Naive B cell (primary cell): Measurements from ENCODE around the gene PDGFB. TPM values are rescaled to one million over a fixed set of nuclear protein-coding genes. Genes with fewer than 3 reads are reported as not detected.
"Not testable (repeated sequence)": the region's sequence is repeated elsewhere in the genome, so short reads cannot be mapped to it uniquely, and the experiment has no call there.

Experiments
- ATAC-seq, 2 donors: fragments of 150-1000 bp; cut with Tn5 transposase; 2 replicates each; pipeline ENCODE4 v1.10.0; 2021; ENCODE audit warnings: low read depth in 2 of 2, mild to moderate bottlenecking in 2 of 2, moderate library complexity in 2 of 2
- DNase-seq: peaks from one replicate; pipeline ENCODE4 v3.0.0; 2022
- H3K27ac Mint-ChIP-seq, 6 donors: one replicate each; pipeline ENCODE4 v1.8.0; 2020 to 2022; ENCODE audit warnings: mild to moderate bottlenecking in 6 of 6, mixed read lengths in 6 of 6, moderate library complexity in 5 of 6, inconsistent platforms in 2 of 6
- H3K27me3 Mint-ChIP-seq, 3 donors: one replicate each; pipeline ENCODE4 v1.8.0; 2021 to 2022; ENCODE audit warnings: mixed read lengths in 3 of 3, mild to moderate bottlenecking in 1 of 3
- H3K36me3 Mint-ChIP-seq, 2 donors: one replicate each; pipeline ENCODE4 v1.8.0; 2020 to 2022; ENCODE audit warnings: mixed read lengths in 2 of 2, inconsistent platforms in 1 of 2, mild to moderate bottlenecking in 1 of 2
- H3K4me1 Mint-ChIP-seq, 3 donors: one replicate each; pipeline ENCODE4 v1.8.0; 2020 to 2022; ENCODE audit warnings: mixed read lengths in 3 of 3, inconsistent platforms in 1 of 3, mild to moderate bottlenecking in 1 of 3, moderate library complexity in 1 of 3
- H3K4me3 Mint-ChIP-seq, 8 donors: one replicate each; pipeline ENCODE4 v1.8.0; 2020 to 2022; ENCODE audit warnings: mild to moderate bottlenecking in 8 of 8, mixed read lengths in 8 of 8, moderate library complexity in 8 of 8, inconsistent platforms in 2 of 8
- H3K9me3 Mint-ChIP-seq, 7 donors: one replicate each; pipeline ENCODE4 v1.8.0; 2020 to 2022; ENCODE audit warnings: mixed read lengths in 7 of 7, mild to moderate bottlenecking in 5 of 7, inconsistent platforms in 2 of 7, moderate library complexity in 1 of 7
- polyA plus RNA-seq, 6 donors: library from polyadenylated mRNA; unstranded; fragments of 300-500 nt; fragmentation: Illumina TruSeq; gene quantifications; one replicate each; pipeline ENCODE4 v1.2.3, GENCODE V29; 2021; ENCODE audit warnings: low read depth in 6 of 6

PDGFB gene
- polyA plus RNA-seq, 6 donors from 2014 or later, result not detected

DNA sequence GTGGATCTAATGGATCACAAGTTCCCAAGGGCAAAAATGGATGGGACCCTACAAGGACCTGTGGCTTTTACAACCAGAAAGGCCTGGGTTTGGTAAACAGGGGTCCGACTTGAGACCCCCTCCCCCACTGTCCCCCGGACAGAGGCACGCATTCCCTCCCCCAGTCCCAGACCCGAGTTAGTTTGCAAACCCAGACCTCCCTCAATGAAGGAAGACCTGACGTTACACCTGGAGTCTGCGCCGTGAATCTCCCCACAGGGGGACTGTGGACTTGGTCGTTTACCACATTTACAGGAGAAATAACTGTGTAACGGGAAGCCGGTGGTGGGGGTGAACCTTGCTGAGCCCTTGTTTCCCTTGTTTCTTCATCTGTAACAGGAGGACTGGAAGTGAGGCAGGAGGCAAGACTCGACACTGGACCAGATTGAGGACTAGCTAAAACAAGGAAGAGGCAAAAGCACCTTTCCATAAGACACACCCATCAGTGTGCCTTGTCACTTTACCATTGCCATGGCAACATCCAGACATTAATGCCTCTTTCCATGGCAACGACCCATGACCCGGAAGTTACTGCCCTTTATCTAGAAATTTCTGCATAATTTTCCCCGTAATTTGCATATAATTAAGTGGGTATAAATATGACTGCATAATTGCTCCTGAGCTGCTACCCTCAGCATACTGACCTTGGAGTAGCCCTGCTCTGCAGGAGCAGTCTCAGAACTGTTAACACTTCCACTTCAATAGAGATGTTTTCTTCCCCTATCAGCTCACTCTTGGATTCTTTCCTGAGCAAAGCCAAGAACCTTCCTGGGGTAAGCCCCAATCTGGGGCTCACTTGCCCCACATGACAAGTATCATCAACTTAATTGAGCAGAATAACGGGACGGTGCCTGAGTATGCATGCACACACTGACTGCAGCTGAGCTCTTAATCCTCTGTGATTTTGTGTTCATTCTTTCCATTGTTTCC lies 25.4 kb downstream of the PDGFB start:
- no peak for DNase-seq
- peaks cover 0 to 8% of the 10 kb centered on the region in 2 donors for H3K36me3 Mint-ChIP-seq
- ATAC-seq, result no peak

DNA sequence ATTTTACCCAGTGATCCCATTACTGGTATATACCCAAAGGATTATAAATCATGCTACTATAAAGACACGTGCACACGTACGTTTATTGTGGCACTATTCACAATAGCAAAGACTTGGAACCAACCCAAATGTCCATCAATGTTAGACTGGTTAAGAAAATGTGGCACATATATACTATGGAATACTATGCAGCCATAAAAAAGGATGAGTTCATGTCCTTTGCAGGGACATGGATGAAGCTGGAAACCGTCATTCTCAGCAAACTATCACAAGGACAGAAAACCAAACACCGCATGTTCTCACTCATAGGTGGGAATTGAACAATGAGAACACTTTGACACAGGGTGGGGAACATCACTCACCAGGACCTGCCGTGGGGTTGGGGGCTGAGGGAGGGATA lies 26.4 kb downstream of the PDGFB start:
- H3K27me3 Mint-ChIP-seq, result peaks cover 59 to 74% (median 60%) of the 10 kb centered on the region in 3 donors
- not testable (repeated sequence) for ATAC-seq, H3K4me3 Mint-ChIP-seq, H3K36me3 Mint-ChIP-seq, DNase-seq, H3K27ac Mint-ChIP-seq
- peaks cover 4 to 12% (median 8%) of the 10 kb centered on the region in 7 donors for H3K9me3 Mint-ChIP-seq
- H3K4me1 Mint-ChIP-seq, result peaks cover 0 to 14% (median 4%) of the 10 kb centered on the region in 3 donors

More for the DNA sequence above, 25.4 kb downstream of the PDGFB start:
- no peak overlapping the region for H3K4me3 Mint-ChIP-seq
- peaks cover 0 to 18% (median 7%) of the 10 kb centered on the region in 3 donors for H3K4me1 Mint-ChIP-seq
- no peak overlapping the region for H3K27ac Mint-ChIP-seq
- peaks cover 4 to 12% (median 8%) of the 10 kb centered on the region in 7 donors for H3K9me3 Mint-ChIP-seq
- peaks cover 52 to 76% (median 62%) of the 10 kb centered on the region in 3 donors for H3K27me3 Mint-ChIP-seq

DNA sequence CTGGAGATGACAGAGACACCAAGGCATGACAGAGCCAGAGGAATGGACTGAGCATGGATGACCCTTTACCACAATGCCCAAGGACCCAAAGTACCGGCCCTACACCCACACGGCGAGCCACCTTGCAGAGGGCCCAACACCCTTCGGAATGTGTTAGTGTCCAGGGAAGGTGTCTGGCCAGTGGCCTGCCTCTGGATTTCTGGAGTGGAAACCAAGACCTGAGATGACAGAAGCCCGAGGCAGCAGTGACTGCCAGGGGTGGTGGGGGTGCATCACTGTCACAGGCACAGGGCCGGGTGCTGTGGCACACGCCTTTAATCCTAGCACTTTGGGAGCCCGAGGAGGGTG lies 28.7 kb downstream of the PDGFB start:
- Mint-ChIP-seq H3K4me1 (peaks cover 0 to 9% (median 3%) of the 10 kb centered on the region in 3 donors), H3K27me3 (peaks cover 49 to 64% (median 54%) of the 10 kb centered on the region in 3 donors), H3K4me3 (no peak overlapping the region), H3K27ac (no peak overlapping the region), H3K9me3 (peaks cover 4 to 12% (median 7%) of the 10 kb centered on the region in 7 donors), H3K36me3 (peaks cover 4 to 8% of the 10 kb centered on the region in 2 donors)
- DNase-seq (no peak), ATAC-seq (no peak)

DNA sequence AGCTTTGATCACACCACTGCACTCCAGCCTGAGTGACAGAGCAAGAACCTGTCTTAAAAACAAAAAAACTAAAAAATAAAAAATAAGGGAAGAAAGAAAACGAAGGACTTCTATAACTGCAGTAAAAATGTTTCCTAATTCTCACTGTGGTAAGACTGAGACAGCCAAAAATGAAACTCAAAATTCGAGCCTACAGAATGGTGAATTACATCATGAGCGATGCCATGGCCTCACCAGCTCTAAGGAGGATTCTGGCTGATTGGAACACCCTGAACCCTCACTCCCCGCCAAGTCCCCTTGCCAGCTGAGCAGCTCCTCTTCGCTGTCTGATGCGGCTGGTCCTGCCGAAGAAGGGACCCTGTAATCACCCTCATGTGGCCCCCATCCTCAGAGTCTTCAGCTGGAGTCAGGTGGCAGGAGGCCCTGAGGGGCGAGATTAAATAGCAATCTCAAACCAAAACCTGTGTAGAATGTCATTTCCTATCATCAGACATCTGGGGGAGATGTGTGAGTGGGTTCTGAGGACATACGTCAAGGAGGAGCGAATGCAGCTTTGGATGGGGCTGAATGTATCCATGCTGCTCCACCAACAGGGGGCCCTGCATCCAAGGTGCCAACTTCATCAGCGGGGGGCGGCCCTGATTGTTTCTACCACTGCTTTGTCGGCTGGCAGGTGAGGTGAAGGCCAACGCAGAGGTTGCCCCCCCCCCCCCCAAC lies 29.2 kb downstream of the PDGFB start:
- DNase-seq (no peak), ATAC-seq (peak in 1 of 2 donors; percentile 28)
- peaks cover 0 to 9% (median 0%) of the 10 kb centered on the region in 3 donors for H3K4me1 Mint-ChIP-seq
- peaks cover 46 to 63% (median 49%) of the 10 kb centered on the region in 3 donors for H3K27me3 Mint-ChIP-seq
- H3K9me3 Mint-ChIP-seq, result peaks cover 3 to 12% (median 6%) of the 10 kb centered on the region in 7 donors
- no peak overlapping the region for H3K27ac Mint-ChIP-seq
- H3K4me3 Mint-ChIP-seq, result peak overlapping the region in 1 of 8 donors; percentile 42
- H3K36me3 Mint-ChIP-seq, result peaks cover 4 to 8% of the 10 kb centered on the region in 2 donors

DNA sequence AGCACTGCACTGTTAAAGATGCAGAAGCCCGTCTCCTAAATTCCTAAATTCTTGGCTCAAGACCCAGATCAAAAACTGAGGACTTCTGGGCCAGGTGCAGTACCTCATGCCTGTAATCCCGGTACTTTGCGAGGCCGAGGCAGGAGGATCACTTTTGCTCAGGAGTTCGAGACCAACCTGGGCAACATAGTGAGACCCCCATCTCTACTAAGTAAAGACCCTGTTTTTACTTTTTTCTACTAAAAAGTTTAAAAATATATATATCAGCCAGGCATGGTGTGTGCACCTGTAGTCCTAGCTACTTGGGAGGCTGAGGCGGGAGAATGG lies 29.7 kb downstream of the PDGFB start:
- no peak for DNase-seq
- H3K4me1 Mint-ChIP-seq, result peaks cover 0 to 7% (median 0%) of the 10 kb centered on the region in 3 donors
- H3K9me3 Mint-ChIP-seq, result peaks cover 2 to 12% (median 4%) of the 10 kb centered on the region in 7 donors
- H3K27ac Mint-ChIP-seq, result no peak overlapping the region
- H3K36me3 Mint-ChIP-seq, result peaks cover 3 to 4% of the 10 kb centered on the region in 2 donors
- no peak for ATAC-seq
- H3K27me3 Mint-ChIP-seq, result peaks cover 43 to 58% (median 45%) of the 10 kb centered on the region in 3 donors
- H3K4me3 Mint-ChIP-seq, result no peak overlapping the region

DNA sequence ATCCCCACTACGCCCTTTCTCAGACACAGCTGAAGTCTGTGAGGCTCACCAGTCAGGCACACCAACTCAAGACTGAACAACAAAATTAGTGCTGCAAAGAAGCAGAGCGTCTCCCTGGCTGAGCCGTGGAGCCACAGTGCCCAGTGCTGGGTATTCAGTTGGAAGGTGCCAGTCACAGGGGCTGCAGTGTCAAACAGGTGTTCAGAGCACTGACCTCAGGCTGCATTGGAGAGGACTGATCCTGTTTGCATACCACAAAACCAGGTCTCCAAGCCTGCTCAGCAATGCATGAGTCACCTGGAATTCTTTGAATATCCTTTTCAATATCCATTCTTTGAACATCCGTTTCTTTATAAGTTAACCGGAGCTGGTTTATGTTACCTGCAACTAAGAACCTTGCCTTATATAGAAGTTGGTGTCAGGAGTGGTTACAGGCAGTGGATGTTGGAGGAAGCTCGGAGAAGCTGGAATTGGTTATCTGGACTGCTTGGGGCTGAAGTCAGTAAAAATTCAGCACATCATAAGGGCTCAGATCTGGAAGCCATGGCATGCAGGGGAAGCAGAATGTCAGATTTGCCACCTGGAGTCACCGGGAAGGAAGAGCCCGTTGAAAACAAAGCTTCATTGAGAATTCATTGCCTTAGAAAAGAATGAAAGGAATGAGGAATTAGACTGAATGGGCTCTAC lies 30.3 kb downstream of the PDGFB start:
- Mint-ChIP-seq H3K27me3 (peaks cover 38 to 55% (median 40%) of the 10 kb centered on the region in 3 donors), H3K9me3 (peaks cover 0 to 8% (median 4%) of the 10 kb centered on the region in 7 donors), H3K36me3 (peaks cover 0 to 4% of the 10 kb centered on the region in 2 donors), H3K27ac (no peak overlapping the region), H3K4me1 (peaks cover 0 to 6% (median 0%) of the 10 kb centered on the region in 3 donors), H3K4me3 (no peak overlapping the region)
- ATAC-seq (no peak), DNase-seq (no peak)

DNA sequence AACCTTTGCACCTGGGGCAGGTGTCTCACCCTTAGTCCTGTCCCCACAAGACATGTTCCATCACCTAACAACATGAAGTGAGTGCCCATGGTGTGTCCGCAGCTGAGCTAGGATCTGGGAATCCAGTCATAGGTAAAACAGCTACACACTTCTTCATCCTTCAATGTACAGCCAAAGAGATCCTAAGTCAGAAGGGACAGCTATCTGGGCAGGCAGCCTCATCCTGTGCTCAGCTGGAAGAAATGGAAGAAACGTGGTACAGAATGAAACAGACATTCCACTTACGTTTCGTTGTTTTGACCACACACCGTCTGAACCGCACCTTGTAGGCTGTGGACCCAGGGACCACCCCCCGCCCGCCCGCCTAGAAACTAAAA lies 30.8 kb downstream of the PDGFB start:
- peaks cover 0 to 4% of the 10 kb centered on the region in 2 donors for H3K36me3 Mint-ChIP-seq
- no peak overlapping the region for H3K4me3 Mint-ChIP-seq
- H3K9me3 Mint-ChIP-seq, result peaks cover 0 to 7% (median 4%) of the 10 kb centered on the region in 7 donors
- no peak for DNase-seq
- H3K4me1 Mint-ChIP-seq, result peaks cover 0 to 6% (median 0%) of the 10 kb centered on the region in 3 donors
- ATAC-seq, result no peak
- H3K27ac Mint-ChIP-seq, result no peak overlapping the region
- peaks cover 36 to 55% (median 38%) of the 10 kb centered on the region in 3 donors for H3K27me3 Mint-ChIP-seq

DNA sequence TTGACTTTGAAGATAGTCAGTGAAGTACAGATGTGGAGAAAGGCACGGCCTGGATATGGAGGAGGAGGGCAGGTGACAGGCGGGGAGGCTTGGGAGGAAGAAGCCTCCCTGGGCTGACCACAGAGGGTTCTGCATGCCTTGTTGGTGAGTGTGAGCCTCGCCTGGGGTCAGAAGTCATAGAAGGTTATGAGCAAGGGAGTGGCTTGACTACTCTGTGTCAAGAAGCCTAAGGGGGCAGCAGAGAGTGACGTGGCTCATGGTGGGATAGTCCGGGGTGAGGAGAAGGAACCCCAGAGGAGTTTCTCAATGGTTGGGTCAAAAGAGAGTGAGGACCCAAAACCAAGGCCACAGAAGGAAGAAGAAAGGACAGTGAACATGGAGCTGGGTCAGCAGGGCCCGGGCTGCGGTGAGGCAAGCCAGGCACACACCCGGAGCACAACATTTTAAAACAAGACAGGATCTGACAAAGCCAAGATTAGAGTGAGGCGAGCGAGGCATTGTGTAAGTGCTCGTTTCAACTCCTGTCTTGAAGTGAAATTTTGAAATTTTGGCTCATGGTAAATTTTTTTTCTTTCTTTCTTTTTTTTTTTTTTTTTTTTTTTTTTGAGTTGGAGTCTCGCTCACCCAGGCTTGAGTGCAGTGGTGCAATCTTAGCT lies 31.9 kb downstream of the PDGFB start:
- H3K27me3 Mint-ChIP-seq, result peaks cover 29 to 52% (median 43%) of the 10 kb centered on the region in 3 donors
- ATAC-seq (no peak), DNase-seq (no peak)
- peaks cover 0 to 5% (median 3%) of the 10 kb centered on the region in 7 donors for H3K9me3 Mint-ChIP-seq
- peaks cover 3 to 9% (median 5%) of the 10 kb centered on the region in 3 donors for H3K4me1 Mint-ChIP-seq
- peaks cover 0 to 4% of the 10 kb centered on the region in 2 donors for H3K36me3 Mint-ChIP-seq
- H3K27ac Mint-ChIP-seq, result peak overlapping the region in 2 of 6 donors; percentile 33 to 76
- H3K4me3 Mint-ChIP-seq, result peak overlapping the region in 1 of 8 donors; percentile 64

DNA sequence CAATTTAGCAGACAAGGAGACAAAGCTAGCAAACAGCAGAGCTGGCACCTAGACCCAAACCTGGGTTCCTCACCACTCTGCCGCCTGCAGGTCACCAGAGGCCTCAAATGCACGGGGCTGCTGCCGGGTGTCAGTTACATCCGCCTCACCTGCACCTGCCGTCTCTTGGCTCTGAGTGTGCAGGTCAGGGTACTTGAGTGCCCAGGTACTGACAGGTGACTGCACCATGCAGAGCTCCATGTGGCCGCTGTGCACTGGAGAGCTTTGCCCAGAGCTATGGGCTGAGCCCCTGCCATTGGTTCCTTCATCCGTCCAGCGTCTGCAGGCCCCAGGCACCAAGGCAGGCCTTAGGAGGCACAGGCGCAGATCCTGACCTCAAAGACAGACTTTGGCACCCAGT lies 35.0 kb downstream of the PDGFB start:
- DNase-seq, result no peak
- no peaks in the 10 kb centered on the region for H3K9me3 Mint-ChIP-seq
- peaks cover 17 to 60% (median 57%) of the 10 kb centered on the region in 3 donors for H3K27me3 Mint-ChIP-seq
- ATAC-seq, result no peak
- H3K27ac Mint-ChIP-seq, result no peak overlapping the region
- H3K4me3 Mint-ChIP-seq, result no peak overlapping the region
- H3K36me3 Mint-ChIP-seq, result peaks cover 0 to 4% of the 10 kb centered on the region in 2 donors
- peaks cover 10 to 13% (median 12%) of the 10 kb centered on the region in 3 donors for H3K4me1 Mint-ChIP-seq

DNA sequence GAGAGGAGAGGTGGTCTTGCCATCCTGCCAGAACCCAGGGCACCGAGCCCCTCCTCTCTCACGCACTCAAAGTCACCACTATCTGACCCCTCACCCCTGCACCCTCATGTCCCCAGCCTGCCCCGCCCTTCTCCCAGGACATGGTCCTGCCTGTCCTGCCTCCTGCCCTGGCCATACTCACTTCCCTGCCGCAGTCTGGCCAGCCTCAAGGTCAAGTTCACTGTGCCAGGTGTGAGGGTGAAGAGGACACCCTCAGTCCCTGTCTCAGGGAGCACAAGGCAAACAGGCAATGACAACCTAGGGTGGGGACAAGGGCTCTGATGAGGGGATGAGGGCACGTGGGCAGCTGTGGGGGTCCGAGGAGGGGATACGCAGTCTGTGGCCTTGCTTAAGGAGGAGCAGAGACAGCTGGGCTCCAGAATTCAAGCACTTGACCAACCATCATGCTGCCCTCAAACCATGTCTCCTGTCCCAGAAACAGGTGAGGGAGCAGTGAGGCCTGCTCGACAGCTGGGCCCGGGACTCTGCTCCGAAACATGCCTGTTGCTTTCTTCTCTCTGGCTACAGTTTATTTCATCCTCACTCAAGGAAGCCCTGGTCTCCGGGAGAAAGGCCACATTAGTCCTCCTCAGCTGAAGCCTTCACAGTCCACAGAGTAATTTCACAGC lies 36.6 kb downstream of the PDGFB start:
- DNase-seq (no peak), ATAC-seq (no peak)
- Mint-ChIP-seq H3K9me3 (no peaks in the 10 kb centered on the region), H3K27ac (peak overlapping the region in 2 of 6 donors; percentile 69 to 79), H3K36me3 (peaks cover 0 to 4% of the 10 kb centered on the region in 2 donors), H3K4me1 (peaks cover 9 to 13% (median 12%) of the 10 kb centered on the region in 3 donors), H3K27me3 (peaks cover 16 to 61% (median 57%) of the 10 kb centered on the region in 3 donors), H3K4me3 (no peak overlapping the region)

DNA sequence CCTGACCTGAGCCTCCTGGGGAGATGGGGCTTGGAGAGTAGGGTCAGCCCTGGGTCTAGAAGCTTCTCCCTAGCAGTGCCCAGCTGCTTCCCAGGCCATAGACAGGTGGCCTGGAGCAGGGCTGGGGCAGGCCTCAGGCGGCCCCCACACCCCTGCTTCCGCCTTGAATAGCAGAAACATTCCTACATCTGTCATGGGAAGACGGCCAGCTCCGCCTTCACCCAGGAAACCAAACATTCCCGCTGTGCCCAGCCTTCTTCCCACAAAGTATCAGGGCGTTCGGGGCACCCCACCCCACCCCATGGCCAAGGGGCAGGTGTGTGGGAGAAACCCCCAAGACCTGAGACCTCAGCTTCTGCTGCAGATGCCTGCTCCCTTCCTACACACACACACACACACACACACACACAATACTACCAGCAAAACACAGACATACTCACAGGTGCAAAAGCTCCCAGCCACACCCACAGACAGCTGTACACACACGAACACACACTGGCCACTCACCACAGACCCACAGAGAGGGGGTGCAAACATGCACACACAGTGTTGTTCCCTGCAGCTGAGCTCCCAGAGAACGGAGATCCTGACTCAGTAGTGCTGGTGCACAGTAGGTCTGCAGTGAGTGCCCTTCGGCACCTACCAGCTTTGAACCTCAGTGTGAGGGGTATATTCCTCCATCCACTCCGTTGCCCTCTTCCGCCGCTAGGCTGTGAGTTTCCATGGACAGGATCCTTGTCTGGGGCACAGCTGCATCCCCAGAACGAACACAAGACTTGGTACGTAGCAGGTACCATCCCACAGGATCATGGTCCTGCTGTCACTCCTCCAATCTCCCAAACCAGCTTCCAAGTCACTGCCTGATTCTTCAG lies 37.4 kb downstream of the PDGFB start:
- no peak for ATAC-seq
- peak overlapping the region in 1 of 8 donors; percentile 30 for H3K4me3 Mint-ChIP-seq
- no peak for DNase-seq
- H3K27me3 Mint-ChIP-seq, result peaks cover 13 to 59% (median 50%) of the 10 kb centered on the region in 3 donors
- no peaks in the 10 kb centered on the region for H3K36me3 Mint-ChIP-seq
- peaks cover 11 to 13% (median 12%) of the 10 kb centered on the region in 3 donors for H3K4me1 Mint-ChIP-seq
- peak overlapping the region in 3 of 6 donors; percentile 38 to 79 (median 79) for H3K27ac Mint-ChIP-seq
- no peaks in the 10 kb centered on the region for H3K9me3 Mint-ChIP-seq
